ENCODE data around the gene UBTF.

Gene UBTF

DNA sequence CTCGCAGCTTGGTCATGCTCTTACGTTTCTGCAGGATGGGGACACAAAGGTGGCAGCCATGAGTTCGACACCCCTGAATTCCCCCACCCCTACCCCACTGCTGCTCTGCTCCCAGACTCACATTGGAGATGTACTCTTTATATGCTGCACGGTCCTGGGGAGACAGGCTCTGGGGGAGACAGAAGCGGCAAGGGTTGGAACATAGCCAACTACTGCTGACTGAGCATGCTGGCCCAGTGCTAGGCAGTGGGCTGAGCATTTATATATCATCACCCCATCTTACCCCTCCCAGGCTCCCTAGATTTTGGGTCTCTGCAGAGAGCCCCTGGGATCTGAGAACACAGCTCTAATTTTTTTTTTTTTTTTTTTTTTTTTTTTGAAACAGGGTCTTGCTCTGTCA, 11.7 kb downstream of the UBTF start:
- TF ChIP-seq, protein P1, sequence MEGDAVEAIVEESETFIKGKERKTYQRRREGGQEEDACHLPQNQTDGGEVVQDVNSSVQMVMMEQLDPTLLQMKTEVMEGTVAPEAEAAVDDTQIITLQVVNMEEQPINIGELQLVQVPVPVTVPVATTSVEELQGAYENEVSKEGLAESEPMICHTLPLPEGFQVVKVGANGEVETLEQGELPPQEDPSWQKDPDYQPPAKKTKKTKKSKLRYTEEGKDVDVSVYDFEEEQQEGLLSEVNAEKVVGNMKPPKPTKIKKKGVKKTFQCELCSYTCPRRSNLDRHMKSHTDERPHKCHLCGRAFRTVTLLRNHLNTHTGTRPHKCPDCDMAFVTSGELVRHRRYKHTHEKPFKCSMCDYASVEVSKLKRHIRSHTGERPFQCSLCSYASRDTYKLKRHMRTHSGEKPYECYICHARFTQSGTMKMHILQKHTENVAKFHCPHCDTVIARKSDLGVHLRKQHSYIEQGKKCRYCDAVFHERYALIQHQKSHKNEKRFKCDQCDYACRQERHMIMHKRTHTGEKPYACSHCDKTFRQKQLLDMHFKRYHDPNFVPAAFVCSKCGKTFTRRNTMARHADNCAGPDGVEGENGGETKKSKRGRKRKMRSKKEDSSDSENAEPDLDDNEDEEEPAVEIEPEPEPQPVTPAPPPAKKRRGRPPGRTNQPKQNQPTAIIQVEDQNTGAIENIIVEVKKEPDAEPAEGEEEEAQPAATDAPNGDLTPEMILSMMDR (conservative IDR thresholded peaks at IDR 0.05; ENCODE audit: low read depth, low read length) = no peak

DNA sequence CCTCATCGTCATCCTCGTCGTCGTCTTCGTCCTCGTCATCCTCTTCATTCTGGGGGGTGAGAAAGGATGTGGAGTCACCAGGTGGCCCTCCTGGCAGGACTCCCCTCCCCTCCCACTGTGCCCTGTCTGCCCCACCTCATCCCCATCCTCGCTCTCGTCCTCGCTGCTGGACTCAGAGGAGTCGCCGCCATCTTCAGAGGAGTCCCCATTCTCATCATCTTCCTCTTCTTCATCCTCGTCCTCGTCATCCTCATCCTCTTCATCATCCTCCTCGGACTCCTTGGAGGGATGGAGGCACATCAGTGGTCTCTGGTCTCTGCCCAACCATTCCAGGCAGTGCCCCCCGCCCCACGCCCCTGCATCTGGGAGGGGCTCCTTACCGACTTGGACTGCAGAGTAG, 12.2 kb downstream of the UBTF start:
- DNase-seq (ENCODE audit: low read depth) = no peak
- TF ChIP-seq, protein P1 (conservative IDR thresholded peaks at IDR 0.05; ENCODE audit: low read depth, low read length) = no peak
- H3K4me3 ChIP-seq (ENCODE audit: low read depth, low read length) = no peak overlapping the region

More for the DNA sequence above, 11.7 kb downstream of the UBTF start:
- H3K4me3 ChIP-seq (ENCODE audit: low read depth, low read length) = no peak overlapping the region
- DNase-seq (ENCODE audit: low read depth) = no peak

DNA sequence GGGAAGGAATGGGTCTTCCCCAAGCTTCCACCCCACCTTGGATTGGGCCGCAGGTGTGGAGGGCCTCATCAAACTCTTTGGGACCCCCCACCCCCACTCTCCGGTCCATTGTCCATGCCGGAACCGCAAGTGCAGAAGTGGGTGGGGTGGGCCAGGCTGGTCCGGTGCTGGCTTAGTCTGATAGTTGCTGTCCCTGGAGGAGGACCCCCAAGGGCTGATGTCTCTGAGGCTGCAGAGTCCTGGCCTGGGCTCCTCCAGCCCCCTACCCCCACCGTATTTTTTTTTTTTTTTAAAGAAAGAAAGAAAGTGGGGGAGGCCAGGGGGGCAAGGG, 12.7 kb downstream of the UBTF start:
- no peak for DNase-seq (ENCODE audit: low read depth)
- TF ChIP-seq, protein P1 (conservative IDR thresholded peaks at IDR 0.05; ENCODE audit: low read depth, low read length) = no peak

DNA sequence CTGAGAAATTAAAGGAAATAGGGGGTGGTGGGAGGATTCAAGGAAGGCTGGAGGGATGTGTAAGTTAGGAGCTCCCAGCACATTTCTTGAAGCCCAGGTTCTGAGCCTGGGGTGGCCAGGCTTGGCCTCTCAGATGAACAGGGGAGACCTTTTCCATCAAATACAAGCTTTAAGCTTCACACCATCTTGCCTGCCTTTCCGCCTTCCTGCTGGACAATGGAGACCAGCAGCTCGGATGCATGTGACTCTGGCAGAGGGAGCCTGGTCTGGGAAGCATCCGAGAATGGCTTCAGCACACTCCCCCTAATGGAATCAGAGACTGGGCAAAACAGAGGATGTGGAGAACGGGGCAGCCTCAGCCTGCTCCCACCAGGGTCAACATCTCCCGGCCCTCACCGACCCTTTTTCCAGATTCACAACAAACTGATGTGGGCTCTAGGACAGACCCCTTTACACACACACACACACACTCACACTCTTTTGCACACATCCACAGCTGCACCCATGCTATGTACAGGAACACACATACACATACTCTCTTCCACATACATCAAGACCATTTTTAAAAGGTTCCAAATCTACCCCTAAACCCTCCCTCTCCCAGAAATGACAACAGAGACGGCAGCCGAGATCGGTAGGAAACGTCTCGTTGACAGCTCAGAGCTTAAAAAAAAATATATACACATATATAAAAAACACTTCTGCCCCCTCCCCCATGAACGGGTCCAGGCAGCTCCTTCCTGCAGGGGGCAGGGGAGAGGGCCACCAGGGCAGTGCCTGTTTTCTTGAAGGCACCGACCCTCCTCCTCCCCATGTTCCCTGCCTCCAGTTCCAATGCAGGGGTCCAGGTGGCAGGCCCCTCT, 13.3 kb downstream of the UBTF start:
- H3K4me3 ChIP-seq (ENCODE audit: low read depth, low read length) = no peak overlapping the region
- TF ChIP-seq, protein P1 (conservative IDR thresholded peaks at IDR 0.05; ENCODE audit: low read depth, low read length) = peak; percentile 45
- no peak for DNase-seq (ENCODE audit: low read depth)

More for the DNA sequence above, 12.7 kb downstream of the UBTF start:
- H3K4me3 ChIP-seq (ENCODE audit: low read depth, low read length) = no peak overlapping the region

DNA sequence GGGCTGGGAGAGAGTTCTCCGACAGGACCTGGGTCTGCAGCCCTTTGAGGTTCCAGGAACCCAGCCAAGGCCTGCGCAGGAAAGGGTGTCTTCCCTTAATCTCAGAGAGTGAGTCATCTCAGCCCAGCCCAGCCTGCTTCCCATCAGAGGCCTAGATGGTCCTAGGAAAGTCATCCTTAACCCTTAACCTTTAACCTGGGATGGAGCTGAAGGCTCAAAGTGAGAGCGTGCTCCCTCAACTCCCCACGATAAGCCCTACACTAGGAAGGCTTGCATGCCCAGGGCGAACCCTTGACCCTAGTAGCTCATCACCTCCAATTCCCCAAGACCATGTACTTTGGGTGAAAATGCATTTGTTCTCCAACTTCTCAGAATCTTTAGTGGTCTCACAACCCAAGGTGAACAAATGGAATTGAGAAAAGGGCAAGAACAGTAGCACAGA, 15.0 kb downstream of the UBTF start:
- TF ChIP-seq, protein P1 (conservative IDR thresholded peaks at IDR 0.05; ENCODE audit: low read depth, low read length) = no peak
- peak; percentile 52 for DNase-seq (ENCODE audit: low read depth)
- H3K4me3 ChIP-seq (ENCODE audit: low read depth, low read length) = no peak overlapping the region

DNA sequence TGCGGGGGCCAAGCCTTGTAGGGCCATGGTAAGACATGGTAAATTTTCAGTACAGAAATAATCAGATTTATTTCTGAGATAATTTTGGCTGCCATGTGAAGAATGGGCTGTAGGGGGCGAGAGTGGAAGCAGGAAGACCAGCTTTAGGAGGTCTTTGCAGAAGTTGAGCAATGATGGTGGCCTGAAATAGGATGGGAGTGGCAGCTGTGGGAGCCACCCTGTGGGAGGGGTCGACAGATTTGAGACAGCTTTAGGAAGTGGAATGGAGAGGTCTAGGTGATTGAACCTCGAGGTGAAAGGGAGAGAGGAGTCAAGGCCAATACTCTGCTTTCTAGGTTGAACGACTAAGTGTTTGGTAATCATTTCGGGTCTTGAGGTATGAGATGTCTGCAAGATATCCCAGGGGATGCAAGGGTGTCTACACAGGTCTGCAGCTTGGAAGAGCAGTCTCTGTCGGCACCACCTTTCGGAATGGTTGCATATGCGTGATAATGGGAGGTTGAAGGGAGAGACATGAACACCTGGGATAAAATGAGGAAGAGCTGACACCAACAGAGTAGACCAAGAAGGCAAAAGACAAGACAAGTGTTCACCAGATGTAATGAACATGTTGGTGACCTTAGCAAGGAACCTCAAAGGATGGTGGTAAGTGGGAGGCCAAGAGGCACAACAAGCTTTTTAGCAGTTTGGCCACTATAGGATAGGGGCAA, 15.6 kb downstream of the UBTF start:
- peak; percentile 77 for DNase-seq (ENCODE audit: low read depth)
- H3K4me3 ChIP-seq (ENCODE audit: low read depth, low read length) = no peak overlapping the region
- TF ChIP-seq, protein P1 (conservative IDR thresholded peaks at IDR 0.05; ENCODE audit: low read depth, low read length) = peak; percentile 89

Data from choroid plexus epithelial cell (primary cell).